ENCODE data around the gene TMEM151A. TPM values are rescaled to one million over a fixed set of nuclear protein-coding genes. Genes with fewer than 3 reads are reported as not detected.

Gene TMEM151A
- total RNA-seq, 2 experiments from 2014 or later = 0.11 to 0.14 TPM

DNA sequence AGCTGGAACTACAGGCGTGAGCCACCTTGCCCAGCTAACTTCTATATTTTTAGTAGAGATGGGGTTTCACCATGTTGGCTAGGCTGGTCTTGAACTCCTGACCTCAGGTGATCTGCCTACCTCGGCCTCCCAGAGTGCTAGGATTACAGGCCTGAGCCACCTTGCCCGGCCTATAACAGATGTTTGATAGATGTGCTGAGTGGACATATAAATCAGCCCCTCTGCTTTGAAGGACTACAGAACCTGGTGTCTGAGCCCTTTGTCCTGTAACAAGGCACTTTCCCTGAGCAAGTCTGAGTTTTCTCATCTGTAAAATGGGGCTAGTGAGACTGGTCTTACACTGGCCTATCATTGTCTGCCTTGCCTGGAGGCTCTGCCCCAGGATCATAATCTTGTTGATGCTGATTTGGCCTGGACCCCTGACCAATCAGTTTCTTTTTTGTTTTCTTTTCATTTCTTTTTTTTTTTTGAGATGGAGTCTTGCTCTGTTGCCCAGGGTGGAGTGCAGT, 37.5 kb downstream of the TMEM151A start:
- H3K27ac Mint-ChIP-seq = peak overlapping the region; percentile 85
- DNase-seq = no peak
- ChIA-PET CTCF (interaction anchor here (0.9 to 4.0 kb wide), 3 partner anchors 17 to 109 kb away, joined by 3 to 30 read pairs (median 4); partner anchors contain the start of gene MRPL11), POLR2A (interaction anchor here (1.2 to 2.9 kb wide), 3 partner anchors 12 to 17 kb away, joined by 6 to 13 read pairs (median 11); partner anchors contain the start of gene CD248)
- H3K4me1 Mint-ChIP-seq (ENCODE audit: low read depth) = peaks cover 32% of the 10 kb centered on the region
- intact Hi-C loops (cut with DNase I, micrococcal nuclease) = loop anchor here (1.0 to 5.0 kb wide), 2 partner anchors 58 kb away; no protein-coding TSS in a partner anchor
- H3K4me3 Mint-ChIP-seq = no peak overlapping the region
- Histone ChIP-seq H3K36me3 (ENCODE audit: insufficient read depth, low read length) (no peaks in the 10 kb centered on the region), H3K4me1 (ENCODE audit: insufficient read depth, low read length) (peaks cover 46% of the 10 kb centered on the region), H3K4me3 (ENCODE audit: low read length) (no peak overlapping the region), H3K27ac (ENCODE audit: low read depth in 1 of 2, low read length in 2 of 2) (no peak overlapping the region), H3K9me3 (ENCODE audit: control insufficient read depth in 1 of 2, insufficient read depth in 1 of 2, low read length in 2 of 2) (no peaks in the 10 kb centered on the region), H3K27me3 (ENCODE audit: control insufficient read depth in 1 of 2, insufficient read depth in 2 of 2, low read length in 2 of 2) (no peaks in the 10 kb centered on the region)
- no peaks in the 10 kb centered on the region for H3K36me3 Mint-ChIP-seq (ENCODE audit: low read depth)
- no peaks in the 10 kb centered on the region for H3K27me3 Mint-ChIP-seq
- TF ChIP-seq, protein P1, sequence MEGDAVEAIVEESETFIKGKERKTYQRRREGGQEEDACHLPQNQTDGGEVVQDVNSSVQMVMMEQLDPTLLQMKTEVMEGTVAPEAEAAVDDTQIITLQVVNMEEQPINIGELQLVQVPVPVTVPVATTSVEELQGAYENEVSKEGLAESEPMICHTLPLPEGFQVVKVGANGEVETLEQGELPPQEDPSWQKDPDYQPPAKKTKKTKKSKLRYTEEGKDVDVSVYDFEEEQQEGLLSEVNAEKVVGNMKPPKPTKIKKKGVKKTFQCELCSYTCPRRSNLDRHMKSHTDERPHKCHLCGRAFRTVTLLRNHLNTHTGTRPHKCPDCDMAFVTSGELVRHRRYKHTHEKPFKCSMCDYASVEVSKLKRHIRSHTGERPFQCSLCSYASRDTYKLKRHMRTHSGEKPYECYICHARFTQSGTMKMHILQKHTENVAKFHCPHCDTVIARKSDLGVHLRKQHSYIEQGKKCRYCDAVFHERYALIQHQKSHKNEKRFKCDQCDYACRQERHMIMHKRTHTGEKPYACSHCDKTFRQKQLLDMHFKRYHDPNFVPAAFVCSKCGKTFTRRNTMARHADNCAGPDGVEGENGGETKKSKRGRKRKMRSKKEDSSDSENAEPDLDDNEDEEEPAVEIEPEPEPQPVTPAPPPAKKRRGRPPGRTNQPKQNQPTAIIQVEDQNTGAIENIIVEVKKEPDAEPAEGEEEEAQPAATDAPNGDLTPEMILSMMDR (IDR thresholded peaks at IDR 0.05) = no peak
- ATAC-seq (ENCODE audit: poor library complexity) = no peak
- H3K9me3 Mint-ChIP-seq = no peaks in the 10 kb centered on the region

- DNase-seq = peak in 1 of 14 experiments; percentile 18
- no peak overlapping the region for H3K27ac Mint-ChIP-seq
- intact Hi-C loops (cut with DNase I, micrococcal nuclease) = no loop called here
- no peak overlapping the region for H3K27ac ChIP-seq (ENCODE audit: low read depth in 1 of 2, low read length in 2 of 2)
- no peak overlapping the region for H3K4me3 Mint-ChIP-seq
- no peaks in the 10 kb centered on the region for H3K27me3 ChIP-seq (ENCODE audit: control insufficient read depth in 1 of 2, insufficient read depth in 2 of 2, low read length in 2 of 2)
- peaks cover 46% of the 10 kb centered on the region for H3K4me1 ChIP-seq (ENCODE audit: insufficient read depth, low read length)
- TF ChIP-seq, protein P1 (IDR thresholded peaks at IDR 0.05) = no peak
- no peaks in the 10 kb centered on the region for H3K36me3 Mint-ChIP-seq (ENCODE audit: low read depth)
- no peaks in the 10 kb centered on the region for H3K9me3 Mint-ChIP-seq
- POLR2A ChIA-PET = interaction anchor here (2.9 kb wide), 1 partner anchor 19 kb away, joined by 13 read pairs; no protein-coding TSS in a partner anchor
- no peaks in the 10 kb centered on the region for H3K36me3 ChIP-seq (ENCODE audit: insufficient read depth, low read length)
- CTCF ChIA-PET = interaction anchor here (1.1 to 4.0 kb wide), 2 partner anchors 19 to 58 kb away, joined by 3 to 30 read pairs; no protein-coding TSS in a partner anchor
- H3K4me1 Mint-ChIP-seq (ENCODE audit: low read depth) = peaks cover 28% of the 10 kb centered on the region
- H3K27me3 Mint-ChIP-seq = no peaks in the 10 kb centered on the region
- no peaks in the 10 kb centered on the region for H3K9me3 ChIP-seq (ENCODE audit: control insufficient read depth in 1 of 2, insufficient read depth in 1 of 2, low read length in 2 of 2)
- H3K4me3 ChIP-seq (ENCODE audit: low read length) = no peak overlapping the region
- ATAC-seq (ENCODE audit: poor library complexity) = no peak
Observed at GRCh38 chr11:66330931-66331330, 39.2 kb downstream of the TMEM151A start.

DNA sequence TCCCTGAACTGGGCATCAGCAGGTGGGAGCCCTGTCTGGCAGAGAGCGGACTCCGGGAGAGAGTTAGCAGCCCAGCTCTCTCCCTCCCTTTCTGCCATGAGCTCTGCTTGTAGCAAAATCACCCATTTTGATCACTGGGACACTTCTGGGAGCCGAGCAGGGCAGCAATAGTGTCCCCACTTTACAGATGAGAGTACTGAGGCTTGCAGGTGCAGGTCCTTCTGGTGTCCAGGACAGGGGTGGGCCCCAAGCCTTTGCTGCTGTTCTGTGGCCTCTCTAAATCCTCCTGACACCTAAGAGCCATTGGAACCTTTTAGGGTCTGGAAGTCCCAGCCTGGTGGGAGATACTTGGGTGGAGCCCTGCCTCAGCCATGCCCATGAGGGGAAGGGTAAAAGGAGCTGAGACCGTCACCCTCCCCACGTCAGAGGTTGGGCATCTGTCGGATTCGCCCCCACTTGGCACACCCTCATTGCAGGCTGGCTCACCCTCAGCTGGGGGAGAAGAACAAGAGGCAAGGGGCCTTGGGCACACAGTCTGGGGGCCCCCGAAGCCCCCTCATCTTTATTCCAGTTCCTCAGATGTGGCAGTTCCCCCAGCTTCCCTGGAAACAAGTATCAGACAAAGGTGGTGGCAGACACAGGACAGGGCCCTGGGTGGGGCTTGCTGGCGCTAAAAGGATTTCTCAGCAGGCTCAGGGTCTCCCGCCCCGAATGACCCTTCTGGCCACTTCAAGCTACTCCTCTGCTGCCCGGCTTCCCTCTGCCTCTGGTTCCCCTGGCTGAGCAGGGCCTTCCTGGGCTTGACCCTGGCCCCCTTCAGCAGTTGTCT, 40.1 kb downstream of the TMEM151A start:
- DNase-seq (no peak), ATAC-seq (ENCODE audit: poor library complexity) (no peak)
- H3K4me3 Mint-ChIP-seq = no peak overlapping the region
- CTCF ChIA-PET = interaction anchor here (4.0 kb wide), 1 partner anchor 20 kb away, joined by 30 read pairs; no protein-coding TSS in a partner anchor
- H3K27me3 Mint-ChIP-seq = no peaks in the 10 kb centered on the region
- peaks cover 2% of the 10 kb centered on the region for H3K36me3 Mint-ChIP-seq (ENCODE audit: low read depth)
- H3K36me3 ChIP-seq (ENCODE audit: insufficient read depth, low read length) = no peaks in the 10 kb centered on the region
- POLR2A ChIA-PET = interaction anchor here (2.9 kb wide), 1 partner anchor 19 kb away, joined by 13 read pairs; no protein-coding TSS in a partner anchor
- intact Hi-C loops (cut with DNase I, micrococcal nuclease) = no loop called here
- H3K4me1 Mint-ChIP-seq (ENCODE audit: low read depth) = peaks cover 29% of the 10 kb centered on the region
- H3K27ac ChIP-seq (ENCODE audit: low read depth in 1 of 2, low read length in 2 of 2) = no peak overlapping the region
- H3K4me3 ChIP-seq (ENCODE audit: low read length) = no peak overlapping the region
- TF ChIP-seq, protein P1 (IDR thresholded peaks at IDR 0.05) = no peak
- no peaks in the 10 kb centered on the region for H3K9me3 ChIP-seq (ENCODE audit: control insufficient read depth in 1 of 2, insufficient read depth in 1 of 2, low read length in 2 of 2)
- H3K27ac Mint-ChIP-seq = no peak overlapping the region
- H3K9me3 Mint-ChIP-seq = no peaks in the 10 kb centered on the region
- H3K27me3 ChIP-seq (ENCODE audit: control insufficient read depth in 1 of 2, insufficient read depth in 2 of 2, low read length in 2 of 2) = no peaks in the 10 kb centered on the region
- peaks cover 46% of the 10 kb centered on the region for H3K4me1 ChIP-seq (ENCODE audit: insufficient read depth, low read length)
